ENCODE measurements around the gene TRIM54. TPM values are rescaled to one million over a fixed set of nuclear protein-coding genes. Genes with fewer than 3 reads are reported as not detected.
A peak's percentile ranks its signal among the peaks of the same experiment; 100 is the strongest.

The TRIM54 gene
- total and polyA plus RNA-seq, 2 of the 4 experiments (the other 2 are of a cell fraction): 0.15 TPM; not detected in 1

DNA sequence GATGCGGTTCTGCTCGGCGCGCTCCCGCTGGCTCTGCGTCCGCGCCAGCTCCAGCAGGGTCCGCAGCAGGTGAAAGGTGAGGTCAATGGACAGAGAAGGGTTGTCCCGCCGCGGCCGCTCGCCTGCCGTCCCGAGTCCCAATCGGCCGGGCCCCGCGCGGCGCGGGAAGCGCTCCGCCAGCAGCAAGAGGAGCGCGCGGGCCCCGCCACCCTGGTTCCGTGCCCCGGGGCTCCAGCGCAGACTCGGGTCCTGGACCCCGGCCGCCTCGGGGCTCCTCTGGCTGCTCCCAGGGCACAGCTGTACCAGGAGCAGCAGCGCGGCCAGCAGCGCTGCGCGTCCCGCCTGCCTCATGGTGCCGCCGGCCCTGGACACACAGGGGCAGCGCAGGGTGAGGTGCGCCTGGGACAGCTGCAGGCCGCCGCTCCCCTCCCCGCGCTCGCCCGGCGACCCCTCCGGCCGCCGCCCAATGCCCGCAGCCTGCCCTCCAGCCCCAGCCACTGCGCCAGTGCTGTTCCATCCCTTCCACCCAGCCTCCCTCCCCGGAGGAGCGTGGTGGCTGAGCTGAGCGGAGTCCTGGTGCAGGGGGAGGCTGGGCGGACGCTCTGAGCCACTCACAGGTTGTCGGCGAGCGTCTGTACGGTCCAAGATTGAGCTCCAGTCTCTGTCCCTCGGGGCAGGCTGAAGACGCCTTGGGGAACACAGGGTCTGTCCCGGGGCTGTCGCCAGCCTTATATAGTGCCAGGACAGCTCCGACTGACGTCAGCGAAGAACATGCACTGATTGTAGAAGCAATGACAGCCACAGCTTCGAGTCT lies 25.5 kb downstream of the TRIM54 start:
- no TSS peak for BruUV-seq (replicated peaks)
- Histone ChIP-seq H3K79me1 (ENCODE audit: low read depth in 1 of 2, low read length in 2 of 2) (no peaks in the 10 kb centered on the region), H3K4me2 (ENCODE audit: low read depth, low read length) (no peak overlapping the region), H3K4ac (ENCODE audit: low read depth, low read length) (no peak overlapping the region), H2BK5ac (ENCODE audit: low read depth, low read length, poor library complexity, severe bottlenecking) (no peak overlapping the region), H3K9me1 (ENCODE audit: insufficient read depth, low read length) (no peaks in the 10 kb centered on the region; the same call in 1 of the 2 replicates), H3K14ac (replicated peaks; ENCODE audit: low read depth, low read length) (no peak overlapping the region), H3K56ac (ENCODE audit: extremely low read depth, insufficient read depth, low read length) (no peak overlapping the region), H4K20me1 (ENCODE audit: insufficient read depth, low read length) (peaks cover 10% of the 10 kb centered on the region), H4K8ac (ENCODE audit: low read depth in 2 of 2, low read length in 2 of 2) (no peak overlapping the region), H4K5ac (ENCODE audit: low read depth, low read length) (no peak overlapping the region), H3K9me3 (ENCODE audit: control insufficient read depth, insufficient read depth, low read length) (no peaks in the 10 kb centered on the region; the same call in 1 of the 2 replicates), H2AFZ (replicated peaks; ENCODE audit: low read length, poor library complexity) (peak overlapping the region; percentile 21), H2BK15ac (ENCODE audit: low read depth, low read length) (no peak overlapping the region), H3K27ac (ENCODE audit: insufficient read depth, low read length) (no peak overlapping the region), H2BK120ac (ENCODE audit: low read depth, low read length) (no peak overlapping the region), H3K23ac (ENCODE audit: low read depth, low read length) (no peak overlapping the region), H2AK9ac (replicated peaks; ENCODE audit: low read depth, low read length, poor library complexity) (peak overlapping the region; percentile 10), H3K27me3 (ENCODE audit: control insufficient read depth, insufficient read depth, low read length) (peaks cover 41% of the 10 kb centered on the region), H2BK20ac (ENCODE audit: low read depth, low read length) (no peak overlapping the region), H3K9ac (ENCODE audit: low read depth, low read length) (no peak overlapping the region), H3K4me1 (ENCODE audit: control insufficient read depth, insufficient read depth, low read length) (no peaks in the 10 kb centered on the region; the same call in 1 of the 2 replicates), H2AK5ac (ENCODE audit: low read depth, low read length) (no peak overlapping the region), H3K36me3 (ENCODE audit: control insufficient read depth, insufficient read depth, low read length) (peaks cover 14% of the 10 kb centered on the region), H3K18ac (ENCODE audit: low read depth, low read length) (no peak overlapping the region), H3K4me3 (ENCODE audit: insufficient read depth, low read depth, low read length) (no peak overlapping the region), H4K91ac (ENCODE audit: insufficient read depth, low read depth, low read length) (no peak overlapping the region)
- no peak for DNase-seq
- POLR2A ChIA-PET (ENCODE audit: unreplicated experiment): interaction anchor here (0.6 kb wide), 1 partner anchor 61 kb away, joined by 3 read pairs; no protein-coding TSS in a partner anchor
- ATAC-seq (ENCODE audit: low read depth): peak; percentile 8; the same call in 1 of the 2 replicates
- TF ChIP-seq FOS (IDR thresholded peaks at IDR 0.05; ENCODE audit: low read depth, low read length) (no peak), MAFK (IDR thresholded peaks at IDR 0.05; ENCODE audit: low read depth, low read length) (no peak), NFE2L2 (IDR thresholded peaks at IDR 0.05; ENCODE audit: low read depth, low read length) (no peak), MXI1 (IDR thresholded peaks at IDR 0.05; ENCODE audit: borderline replicate concordance, low read depth, low read length) (no peak), CEBPB (IDR thresholded peaks at IDR 0.05; ENCODE audit: low read depth, low read length) (no peak), RFX5 (IDR thresholded peaks at IDR 0.05; ENCODE audit: low read depth, low read length) (no peak), RCOR1 (IDR thresholded peaks at IDR 0.05; ENCODE audit: insufficient replicate concordance, low read length) (no peak), SMC3 (IDR thresholded peaks at IDR 0.05; ENCODE audit: low read depth, low read length) (no peak)
- TF ChIP-seq, protein P1, sequence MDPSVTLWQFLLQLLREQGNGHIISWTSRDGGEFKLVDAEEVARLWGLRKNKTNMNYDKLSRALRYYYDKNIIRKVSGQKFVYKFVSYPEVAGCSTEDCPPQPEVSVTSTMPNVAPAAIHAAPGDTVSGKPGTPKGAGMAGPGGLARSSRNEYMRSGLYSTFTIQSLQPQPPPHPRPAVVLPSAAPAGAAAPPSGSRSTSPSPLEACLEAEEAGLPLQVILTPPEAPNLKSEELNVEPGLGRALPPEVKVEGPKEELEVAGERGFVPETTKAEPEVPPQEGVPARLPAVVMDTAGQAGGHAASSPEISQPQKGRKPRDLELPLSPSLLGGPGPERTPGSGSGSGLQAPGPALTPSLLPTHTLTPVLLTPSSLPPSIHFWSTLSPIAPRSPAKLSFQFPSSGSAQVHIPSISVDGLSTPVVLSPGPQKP (IDR thresholded peaks at IDR 0.05; ENCODE audit: borderline replicate concordance, low read depth, low read length): no peak
- TF ChIP-seq, protein P2, sequence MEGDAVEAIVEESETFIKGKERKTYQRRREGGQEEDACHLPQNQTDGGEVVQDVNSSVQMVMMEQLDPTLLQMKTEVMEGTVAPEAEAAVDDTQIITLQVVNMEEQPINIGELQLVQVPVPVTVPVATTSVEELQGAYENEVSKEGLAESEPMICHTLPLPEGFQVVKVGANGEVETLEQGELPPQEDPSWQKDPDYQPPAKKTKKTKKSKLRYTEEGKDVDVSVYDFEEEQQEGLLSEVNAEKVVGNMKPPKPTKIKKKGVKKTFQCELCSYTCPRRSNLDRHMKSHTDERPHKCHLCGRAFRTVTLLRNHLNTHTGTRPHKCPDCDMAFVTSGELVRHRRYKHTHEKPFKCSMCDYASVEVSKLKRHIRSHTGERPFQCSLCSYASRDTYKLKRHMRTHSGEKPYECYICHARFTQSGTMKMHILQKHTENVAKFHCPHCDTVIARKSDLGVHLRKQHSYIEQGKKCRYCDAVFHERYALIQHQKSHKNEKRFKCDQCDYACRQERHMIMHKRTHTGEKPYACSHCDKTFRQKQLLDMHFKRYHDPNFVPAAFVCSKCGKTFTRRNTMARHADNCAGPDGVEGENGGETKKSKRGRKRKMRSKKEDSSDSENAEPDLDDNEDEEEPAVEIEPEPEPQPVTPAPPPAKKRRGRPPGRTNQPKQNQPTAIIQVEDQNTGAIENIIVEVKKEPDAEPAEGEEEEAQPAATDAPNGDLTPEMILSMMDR (conservative IDR thresholded peaks at IDR 0.05; ENCODE audit: low read depth, low read length): no peak
- TF ChIP-seq, protein P3, sequence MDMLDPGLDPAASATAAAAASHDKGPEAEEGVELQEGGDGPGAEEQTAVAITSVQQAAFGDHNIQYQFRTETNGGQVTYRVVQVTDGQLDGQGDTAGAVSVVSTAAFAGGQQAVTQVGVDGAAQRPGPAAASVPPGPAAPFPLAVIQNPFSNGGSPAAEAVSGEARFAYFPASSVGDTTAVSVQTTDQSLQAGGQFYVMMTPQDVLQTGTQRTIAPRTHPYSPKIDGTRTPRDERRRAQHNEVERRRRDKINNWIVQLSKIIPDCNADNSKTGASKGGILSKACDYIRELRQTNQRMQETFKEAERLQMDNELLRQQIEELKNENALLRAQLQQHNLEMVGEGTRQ (IDR thresholded peaks at IDR 0.05; ENCODE audit: low read depth, low read length): no peak
- in situ Hi-C loops (cut with MboI; ENCODE audit: low sequenced_read_pairs): no loop called here
- dilution Hi-C loops (cut with HindIII; ENCODE audit: low sequenced_read_pairs, unreplicated experiment): no loop called here
- intact Hi-C loops (cut with micrococcal nuclease): no loop called here
- CTCF ChIA-PET: no interaction called here
- 12% methylated on average over 40 of the region's 75 CpGs; no CpG with 5 or more reads in 1 of the 2 experiments for WGBS, 2 experiments (ENCODE audit: extremely low coverage in 2 of 2, insufficient read length in 1 of 2)

All from IMR-90 (cell line).